Caco-2 (cell line): ENCODE data around the gene DYNLL2. TPM values are rescaled to one million over a fixed set of nuclear protein-coding genes. Genes with fewer than 3 reads are reported as not detected.

Experiments
- BruUV-seq: library from RNA; stranded (reverse); fragments of 400-500 nt; replicated peaks from 2 replicates; lab custom pipeline; 2021; lab: Mats Ljungman, UMichigan
- CTCF ChIA-PET: fragments of 300-600 bp; sonication (Branson Sonifier 250); formaldehyde crosslinking; loops from one replicate; lab custom pipeline; 2022; ENCODE audit warnings: antibody characterized with exemption; lab: Charles Lee
- POLR2A ChIA-PET: fragments of 300-600 bp; sonication (Branson Sonifier 250); formaldehyde crosslinking; loops from one replicate; lab custom pipeline; 2022; ENCODE audit warnings: antibody characterized with exemption; lab: Charles Lee
- DNase-seq, 2 experiments: peaks; one replicate each; pipeline versions ENCODE4 v3.0.0 to v3.0.0-alpha.2; 2020 to 2022
- H3K27me3 ChIP-seq: replicated peaks from 2 replicates; pipeline ENCODE4 v1.6.0; 2011; ENCODE audit warnings: low read length; ENCODE audit not compliant: control insufficient read depth, insufficient read depth
- H3K36me3 ChIP-seq: 2 replicates; pipeline ENCODE4 v1.5.1; 2011; ENCODE audit warnings: low read length; ENCODE audit not compliant: control insufficient read depth, insufficient read depth
- H3K4me1 ChIP-seq: fragments of 250-450 bp; sonication (Bioruptor Pico); 2 replicates; pipeline ENCODE4 v1.5.1; 2020; ENCODE audit warnings: mild to moderate bottlenecking
- H3K4me3 ChIP-seq: 2 replicates; pipeline ENCODE4 v1.5.1; 2011; ENCODE audit warnings: low read depth, mild to moderate bottlenecking, control low read depth, low read length
- H3K9me3 ChIP-seq: fragments of 250-450 bp; sonication (Bioruptor Pico); 2 replicates; pipeline ENCODE4 v1.5.1; 2020; ENCODE audit warnings: mild to moderate bottlenecking, moderate library complexity
- H3K27ac Mint-ChIP-seq: one replicate; pipeline ENCODE4 v1.8.0; 2022; ENCODE audit warnings: mixed read lengths; ENCODE audit not compliant: unreplicated experiment
- H3K27me3 Mint-ChIP-seq: one replicate; pipeline ENCODE4 v1.8.0; 2022; ENCODE audit warnings: mixed read lengths; ENCODE audit not compliant: insufficient read depth, unreplicated experiment
- H3K36me3 Mint-ChIP-seq: one replicate; pipeline ENCODE4 v1.8.0; 2022; ENCODE audit warnings: mild to moderate bottlenecking, mixed read lengths; ENCODE audit not compliant: insufficient read depth, unreplicated experiment
- H3K4me1 Mint-ChIP-seq: one replicate; pipeline ENCODE4 v1.8.0; 2022; ENCODE audit warnings: low read depth, mixed read lengths; ENCODE audit not compliant: unreplicated experiment
- H3K4me3 Mint-ChIP-seq: one replicate; pipeline ENCODE4 v1.8.0; 2022; ENCODE audit warnings: mild to moderate bottlenecking, moderate library complexity, mixed read lengths; ENCODE audit not compliant: unreplicated experiment
- H3K9me3 Mint-ChIP-seq: one replicate; pipeline ENCODE4 v1.8.0; 2022; ENCODE audit warnings: mixed read lengths; ENCODE audit not compliant: unreplicated experiment
- intact Hi-C: fragments of 100-400 bp; cut with micrococcal nuclease; formaldehyde crosslinking; loops from one replicate; pipeline ENCODE4 v1.10.0; 2022; ENCODE audit not compliant: unreplicated experiment
- total RNA-seq: library from RNA; stranded (reverse); gene quantifications from 2 replicates; pipeline ENCODE4 v1.2.3, GENCODE V29; 2022
- TF ChIP-seq, protein P1 (sequence below), 2 experiments: fragments of 200-600 bp in 1 of 2; IDR thresholded peaks; 1 replicate in 1 of 2; 2 replicates in 1 of 2; pipeline versions ENCODE4 v1.5.1 to v1.8.0; 2011 to 2022; ENCODE audit warnings: antibody characterized with exemption in 1 of 2, control low read depth in 1 of 2, inconsistent platforms in 1 of 2, low read depth in 1 of 2, low read length in 1 of 2, mild to moderate bottlenecking in 1 of 2, moderate library complexity in 1 of 2; ENCODE audit not compliant: insufficient read depth in 1 of 2, severe bottlenecking in 1 of 2, unreplicated experiment in 1 of 2

The DYNLL2 gene
- total RNA-seq, 1 experiment from 2014 or later: 80.6 TPM

DNA sequence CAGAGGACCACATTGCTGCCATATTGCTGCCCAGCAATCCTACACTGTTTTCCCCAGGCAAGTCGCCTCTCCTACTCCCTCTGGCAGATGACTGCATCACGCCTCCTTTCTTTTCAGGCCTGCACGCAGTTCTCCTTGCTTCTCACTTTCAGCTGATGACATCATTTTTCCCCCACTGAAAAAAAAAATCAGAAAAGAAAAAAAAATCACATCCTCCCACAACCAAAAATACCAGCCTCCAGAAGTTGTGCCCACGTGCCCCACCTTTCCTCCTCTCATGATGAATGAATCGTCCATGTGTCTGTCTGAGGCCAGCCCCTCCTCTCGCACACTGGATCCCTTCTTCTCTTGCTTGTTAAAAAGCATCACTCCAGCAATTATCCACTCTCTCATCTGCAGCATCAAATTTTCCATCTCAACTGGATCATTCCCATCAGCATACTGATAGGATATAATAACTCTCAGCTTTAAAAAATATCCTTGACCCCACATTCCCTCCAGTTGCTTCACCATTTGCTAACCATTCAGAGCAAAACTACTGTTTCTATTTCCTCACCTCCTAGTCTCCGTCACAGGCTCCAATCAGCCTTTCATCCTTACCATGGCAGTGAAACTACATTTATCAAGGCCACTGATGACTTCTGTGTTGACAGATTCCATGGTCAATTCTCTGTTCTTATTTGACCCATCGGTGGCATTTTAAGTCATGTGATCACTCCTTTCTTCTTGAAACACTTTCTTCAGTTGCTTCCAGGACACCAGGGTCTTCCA is 30.1 kb upstream of the DYNLL2 start:
- BruUV-seq: no TSS peak
- Mint-ChIP-seq H3K4me1 (no peaks in the 10 kb centered on the region), H3K36me3 (no peaks in the 10 kb centered on the region), H3K27ac (no peak overlapping the region), H3K4me3 (no peak overlapping the region), H3K9me3 (no peaks in the 10 kb centered on the region), H3K27me3 (no peaks in the 10 kb centered on the region)
- H3K36me3 ChIP-seq: no peaks in the 10 kb centered on the region
- H3K9me3 ChIP-seq: no peaks in the 10 kb centered on the region
- POLR2A ChIA-PET: no interaction called here
- no peak for DNase-seq
- no peaks in the 10 kb centered on the region for H3K4me1 ChIP-seq
- H3K27me3 ChIP-seq: no peaks in the 10 kb centered on the region
- CTCF ChIA-PET: no interaction called here
- H3K4me3 ChIP-seq: no peak overlapping the region
- TF ChIP-seq, protein P1, sequence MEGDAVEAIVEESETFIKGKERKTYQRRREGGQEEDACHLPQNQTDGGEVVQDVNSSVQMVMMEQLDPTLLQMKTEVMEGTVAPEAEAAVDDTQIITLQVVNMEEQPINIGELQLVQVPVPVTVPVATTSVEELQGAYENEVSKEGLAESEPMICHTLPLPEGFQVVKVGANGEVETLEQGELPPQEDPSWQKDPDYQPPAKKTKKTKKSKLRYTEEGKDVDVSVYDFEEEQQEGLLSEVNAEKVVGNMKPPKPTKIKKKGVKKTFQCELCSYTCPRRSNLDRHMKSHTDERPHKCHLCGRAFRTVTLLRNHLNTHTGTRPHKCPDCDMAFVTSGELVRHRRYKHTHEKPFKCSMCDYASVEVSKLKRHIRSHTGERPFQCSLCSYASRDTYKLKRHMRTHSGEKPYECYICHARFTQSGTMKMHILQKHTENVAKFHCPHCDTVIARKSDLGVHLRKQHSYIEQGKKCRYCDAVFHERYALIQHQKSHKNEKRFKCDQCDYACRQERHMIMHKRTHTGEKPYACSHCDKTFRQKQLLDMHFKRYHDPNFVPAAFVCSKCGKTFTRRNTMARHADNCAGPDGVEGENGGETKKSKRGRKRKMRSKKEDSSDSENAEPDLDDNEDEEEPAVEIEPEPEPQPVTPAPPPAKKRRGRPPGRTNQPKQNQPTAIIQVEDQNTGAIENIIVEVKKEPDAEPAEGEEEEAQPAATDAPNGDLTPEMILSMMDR (IDR thresholded peaks at IDR 0.05; ENCODE audit: insufficient read depth in 1 of 2, low read depth in 1 of 2, low read length in 1 of 2, severe bottlenecking in 1 of 2, unreplicated experiment in 1 of 2): no peak
- intact Hi-C loops: no loop called here

GRCh38 chr17:58054641-58055040 is 28.6 kb upstream of the DYNLL2 start:
- Histone ChIP-seq H3K4me3 (no peak overlapping the region), H3K9me3 (no peaks in the 10 kb centered on the region), H3K36me3 (no peaks in the 10 kb centered on the region), H3K4me1 (no peaks in the 10 kb centered on the region), H3K27me3 (no peaks in the 10 kb centered on the region)
- intact Hi-C loops: no loop called here
- Mint-ChIP-seq H3K9me3 (no peaks in the 10 kb centered on the region), H3K27me3 (no peaks in the 10 kb centered on the region), H3K4me1 (no peaks in the 10 kb centered on the region), H3K27ac (no peak overlapping the region), H3K36me3 (no peaks in the 10 kb centered on the region), H3K4me3 (no peak overlapping the region)
- POLR2A ChIA-PET: no interaction called here
- no TSS peak for BruUV-seq
- DNase-seq: no peak
- CTCF ChIA-PET: no interaction called here
- TF ChIP-seq, protein P1 (IDR thresholded peaks at IDR 0.05; ENCODE audit: insufficient read depth in 1 of 2, low read depth in 1 of 2, low read length in 1 of 2, severe bottlenecking in 1 of 2, unreplicated experiment in 1 of 2): no peak

- intact Hi-C loops: no loop called here
- Histone ChIP-seq H3K4me1 (no peaks in the 10 kb centered on the region), H3K27me3 (no peaks in the 10 kb centered on the region), H3K36me3 (no peaks in the 10 kb centered on the region), H3K9me3 (no peaks in the 10 kb centered on the region), H3K4me3 (no peak overlapping the region)
- H3K4me3 Mint-ChIP-seq: no peak overlapping the region
- H3K27me3 Mint-ChIP-seq: no peaks in the 10 kb centered on the region
- TF ChIP-seq, protein P1 (IDR thresholded peaks at IDR 0.05; ENCODE audit: insufficient read depth in 1 of 2, low read depth in 1 of 2, low read length in 1 of 2, severe bottlenecking in 1 of 2, unreplicated experiment in 1 of 2): no peak
- no peaks in the 10 kb centered on the region for H3K4me1 Mint-ChIP-seq
- ChIA-PET POLR2A (interaction anchor here (0.9 kb wide), 1 partner anchor 26 kb away, joined by 3 read pairs; no protein-coding TSS in a partner anchor), CTCF (interaction anchor here (0.7 kb wide), 1 partner anchor 197 kb away, joined by 3 read pairs; no protein-coding TSS in a partner anchor)
- H3K36me3 Mint-ChIP-seq: no peaks in the 10 kb centered on the region
- DNase-seq: no peak
- BruUV-seq: no TSS peak
- no peaks in the 10 kb centered on the region for H3K9me3 Mint-ChIP-seq
- H3K27ac Mint-ChIP-seq: no peak overlapping the region
These were observed 26.7 kb upstream of the DYNLL2 start for GRCh38 chr17:58056476-58056875.
